ENCODE data around the gene SH3BP5. TPM values are rescaled to one million over a fixed set of nuclear protein-coding genes. Genes with fewer than 3 reads are reported as not detected.

The SH3BP5 gene
- total RNA-seq, 1 experiment from 2014 or later: 13.9 TPM

DNA sequence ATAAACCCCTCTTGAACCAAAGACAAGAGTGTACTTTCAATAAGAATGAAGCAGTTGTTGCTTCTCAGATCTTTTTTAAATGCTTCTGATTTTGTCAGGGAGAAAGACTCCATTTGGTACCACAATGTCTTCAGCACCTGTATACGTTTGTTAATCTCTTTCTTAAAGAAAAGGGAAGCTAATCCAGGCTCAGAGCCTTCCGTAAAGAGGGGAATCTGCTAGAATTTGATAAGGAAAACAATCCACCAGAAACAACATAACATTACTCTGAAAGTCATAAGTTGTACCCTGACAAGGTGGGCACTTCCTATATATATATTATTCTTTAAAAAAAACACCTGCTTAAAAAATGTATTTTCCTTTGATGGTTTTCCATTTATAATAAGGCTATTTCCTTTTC, 19.8 kb downstream of the SH3BP5 start:
- intact Hi-C loops (cut with micrococcal nuclease): no loop called here
- ChIA-PET CTCF (no interaction called here), POLR2A (no interaction called here)

More for the DNA sequence above, 19.8 kb downstream of the SH3BP5 start:
- Histone ChIP-seq H3K4me1 (ENCODE audit: control insufficient read depth in 1 of 2, insufficient read depth in 2 of 2, low read length in 2 of 2) (peaks cover 32 to 34% of the 10 kb centered on the region in 2 experiments), H3K27ac (ENCODE audit: low read depth, low read length) (no peak overlapping the region), H3K36me3 (ENCODE audit: control insufficient read depth in 1 of 2, insufficient read depth in 2 of 2, low read length in 2 of 2) (no peaks in the 10 kb centered on the region), H2AFZ (ENCODE audit: low read depth, low read length, poor library complexity, severe bottlenecking) (no peak overlapping the region), H3K9ac (ENCODE audit: low read length) (no peak overlapping the region), H3K9me3 (ENCODE audit: control insufficient read depth in 1 of 2, insufficient read depth in 1 of 2, low read depth in 1 of 2, low read length in 2 of 2) (no peaks in the 10 kb centered on the region), H3K27me3 (ENCODE audit: insufficient read depth, low read length) (no peaks in the 10 kb centered on the region), H3K79me2 (ENCODE audit: insufficient read depth, low read length) (peaks cover 6% of the 10 kb centered on the region; the same call in 1 of the 2 replicates), H3K4me3 (replicated peaks in 1 of 2; ENCODE audit: low read depth in 1 of 2, low read length in 2 of 2) (no peak overlapping the region), H3K4me2 (ENCODE audit: low read length) (no peak overlapping the region), H3K9me2 (ENCODE audit: insufficient read depth) (no peaks in the 10 kb centered on the region), H4K20me1 (ENCODE audit: insufficient read depth) (no peaks in the 10 kb centered on the region)
- RAD21 ChIA-PET (ENCODE audit: low non-redundant PET in 1 of 2, low total read pairs in 2 of 2, uncharacterized antibody in 2 of 2, unreplicated experiment in 2 of 2): no interaction called here
- BruUV-seq (replicated peaks): no TSS peak
- DNase-seq (ENCODE audit: low read depth, low spot score) (no peak), ATAC-seq (no peak)
- TF ChIP-seq, protein P1, sequence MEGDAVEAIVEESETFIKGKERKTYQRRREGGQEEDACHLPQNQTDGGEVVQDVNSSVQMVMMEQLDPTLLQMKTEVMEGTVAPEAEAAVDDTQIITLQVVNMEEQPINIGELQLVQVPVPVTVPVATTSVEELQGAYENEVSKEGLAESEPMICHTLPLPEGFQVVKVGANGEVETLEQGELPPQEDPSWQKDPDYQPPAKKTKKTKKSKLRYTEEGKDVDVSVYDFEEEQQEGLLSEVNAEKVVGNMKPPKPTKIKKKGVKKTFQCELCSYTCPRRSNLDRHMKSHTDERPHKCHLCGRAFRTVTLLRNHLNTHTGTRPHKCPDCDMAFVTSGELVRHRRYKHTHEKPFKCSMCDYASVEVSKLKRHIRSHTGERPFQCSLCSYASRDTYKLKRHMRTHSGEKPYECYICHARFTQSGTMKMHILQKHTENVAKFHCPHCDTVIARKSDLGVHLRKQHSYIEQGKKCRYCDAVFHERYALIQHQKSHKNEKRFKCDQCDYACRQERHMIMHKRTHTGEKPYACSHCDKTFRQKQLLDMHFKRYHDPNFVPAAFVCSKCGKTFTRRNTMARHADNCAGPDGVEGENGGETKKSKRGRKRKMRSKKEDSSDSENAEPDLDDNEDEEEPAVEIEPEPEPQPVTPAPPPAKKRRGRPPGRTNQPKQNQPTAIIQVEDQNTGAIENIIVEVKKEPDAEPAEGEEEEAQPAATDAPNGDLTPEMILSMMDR (IDR thresholded peaks at IDR 0.05 in 2 of 3, conservative IDR thresholded peaks at IDR 0.05 in 1 of 3; ENCODE audit: borderline replicate concordance in 1 of 3, insufficient read depth in 1 of 3, low read depth in 2 of 3, low read length in 2 of 3): no peak
- TF ChIP-seq YY1 (IDR thresholded peaks at IDR 0.05; ENCODE audit: extremely low read depth, insufficient replicate concordance, low read depth, low read length): no peak
- TF ChIP-seq JUND (IDR thresholded peaks at IDR 0.05): no peak
- TF ChIP-seq POLR2A (IDR thresholded peaks at IDR 0.05; ENCODE audit: borderline replicate concordance, extremely low read depth, insufficient read depth, insufficient read length): no peak
- no peak for TF ChIP-seq POLR2AphosphoS5 (IDR thresholded peaks at IDR 0.05; ENCODE audit: low read depth, low read length)
- TF ChIP-seq, protein P2, sequence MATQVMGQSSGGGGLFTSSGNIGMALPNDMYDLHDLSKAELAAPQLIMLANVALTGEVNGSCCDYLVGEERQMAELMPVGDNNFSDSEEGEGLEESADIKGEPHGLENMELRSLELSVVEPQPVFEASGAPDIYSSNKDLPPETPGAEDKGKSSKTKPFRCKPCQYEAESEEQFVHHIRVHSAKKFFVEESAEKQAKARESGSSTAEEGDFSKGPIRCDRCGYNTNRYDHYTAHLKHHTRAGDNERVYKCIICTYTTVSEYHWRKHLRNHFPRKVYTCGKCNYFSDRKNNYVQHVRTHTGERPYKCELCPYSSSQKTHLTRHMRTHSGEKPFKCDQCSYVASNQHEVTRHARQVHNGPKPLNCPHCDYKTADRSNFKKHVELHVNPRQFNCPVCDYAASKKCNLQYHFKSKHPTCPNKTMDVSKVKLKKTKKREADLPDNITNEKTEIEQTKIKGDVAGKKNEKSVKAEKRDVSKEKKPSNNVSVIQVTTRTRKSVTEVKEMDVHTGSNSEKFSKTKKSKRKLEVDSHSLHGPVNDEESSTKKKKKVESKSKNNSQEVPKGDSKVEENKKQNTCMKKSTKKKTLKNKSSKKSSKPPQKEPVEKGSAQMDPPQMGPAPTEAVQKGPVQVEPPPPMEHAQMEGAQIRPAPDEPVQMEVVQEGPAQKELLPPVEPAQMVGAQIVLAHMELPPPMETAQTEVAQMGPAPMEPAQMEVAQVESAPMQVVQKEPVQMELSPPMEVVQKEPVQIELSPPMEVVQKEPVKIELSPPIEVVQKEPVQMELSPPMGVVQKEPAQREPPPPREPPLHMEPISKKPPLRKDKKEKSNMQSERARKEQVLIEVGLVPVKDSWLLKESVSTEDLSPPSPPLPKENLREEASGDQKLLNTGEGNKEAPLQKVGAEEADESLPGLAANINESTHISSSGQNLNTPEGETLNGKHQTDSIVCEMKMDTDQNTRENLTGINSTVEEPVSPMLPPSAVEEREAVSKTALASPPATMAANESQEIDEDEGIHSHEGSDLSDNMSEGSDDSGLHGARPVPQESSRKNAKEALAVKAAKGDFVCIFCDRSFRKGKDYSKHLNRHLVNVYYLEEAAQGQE (IDR thresholded peaks at IDR 0.05; ENCODE audit: low read depth): no peak
- no peak for TF ChIP-seq EZH2 (IDR thresholded peaks at IDR 0.05)
- TF ChIP-seq, protein P3, sequence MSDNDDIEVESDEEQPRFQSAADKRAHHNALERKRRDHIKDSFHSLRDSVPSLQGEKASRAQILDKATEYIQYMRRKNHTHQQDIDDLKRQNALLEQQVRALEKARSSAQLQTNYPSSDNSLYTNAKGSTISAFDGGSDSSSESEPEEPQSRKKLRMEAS (IDR thresholded peaks at IDR 0.05): no peak
- TF ChIP-seq ZNF274 (IDR thresholded peaks at IDR 0.05; ENCODE audit: low read depth, low read length): no peak
- TF ChIP-seq EZH2phosphoT487 (IDR thresholded peaks at IDR 0.05; ENCODE audit: borderline replicate concordance): no peak
- TF ChIP-seq ZFX (IDR thresholded peaks at IDR 0.05): no peak
- TF ChIP-seq TCF7L2 (IDR thresholded peaks at IDR 0.05; ENCODE audit: borderline replicate concordance, extremely low read depth, insufficient read depth, insufficient read length): no peak
- TF ChIP-seq CEBPB (IDR thresholded peaks at IDR 0.05; ENCODE audit: low read depth): no peak
